Epithelial cell of prostate (primary cell): Measurements from ENCODE around the gene FOXD4L4.
"Not testable (repeated sequence)": the region's sequence is repeated elsewhere in the genome, so short reads cannot be mapped to it uniquely, and the experiment has no call there.

Experiments
- DNase-seq: peaks from one replicate; pipeline ENCODE4 v3.0.0-alpha.2; 2011; ENCODE audit warnings: low read depth, low spot score
- H3K27ac ChIP-seq: fragments of 450-650 bp; 2 replicates; pipeline ENCODE4 v1.5.1; 2017; ENCODE audit warnings: mild to moderate bottlenecking

FOXD4L4 gene

DNA sequence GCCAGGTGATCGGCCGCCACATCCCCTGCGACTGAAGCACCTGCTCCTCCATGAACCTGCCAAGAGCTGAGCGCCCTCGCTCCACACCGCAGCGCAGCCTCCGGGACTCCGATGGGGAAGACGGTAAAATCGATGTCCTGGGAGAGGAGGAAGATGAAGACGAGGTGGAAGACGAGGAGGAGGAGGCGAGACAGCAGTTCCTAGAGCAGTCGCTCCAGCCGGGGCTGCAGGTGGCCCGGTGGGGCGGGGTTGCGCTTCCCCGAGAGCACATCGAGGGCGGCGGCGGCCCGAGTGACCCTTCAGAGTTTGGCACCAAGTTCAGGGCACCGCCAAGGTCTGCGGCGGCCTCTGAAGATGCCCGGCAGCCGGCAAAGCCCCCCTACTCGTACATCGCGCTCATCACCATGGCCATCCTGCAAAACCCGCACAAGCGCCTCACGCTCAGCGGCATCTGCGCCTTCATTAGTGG, at the start of gene FOXD4L4:
Gene FOXD4L4 (plus strand): TSS at position 51 of the 469 bp plus-strand sequence. CDS start 0 bp downstream, at position 51.
- DNase-seq, H3K27ac ChIP-seq: not testable (repeated sequence)

- not testable (repeated sequence) for DNase-seq, H3K27ac ChIP-seq
These were observed 33.4 kb upstream of the FOXD4L4 start for GRCh38 chr9:65703550-65703949.

DNA sequence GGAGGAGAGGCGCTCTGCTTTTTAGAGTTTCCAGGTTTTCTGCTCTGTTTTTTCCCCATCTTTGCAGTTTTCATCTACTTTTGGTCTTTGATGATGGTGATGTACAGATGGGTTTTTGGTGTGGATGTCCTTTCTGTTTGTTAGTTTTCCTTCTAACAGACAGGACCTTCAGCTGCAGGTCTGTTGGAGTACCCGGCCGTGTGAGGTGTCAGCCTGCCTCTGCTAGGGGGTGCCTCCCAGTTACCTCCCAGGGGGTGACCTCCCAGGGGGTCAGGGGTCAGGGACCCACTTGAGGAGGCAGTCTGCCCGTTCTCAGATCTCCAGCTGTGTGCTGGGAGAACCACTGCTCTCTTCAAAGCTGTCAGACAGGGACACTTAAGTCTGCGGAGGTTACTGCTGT, 22.5 kb upstream of the FOXD4L4 start:
- not testable (repeated sequence) for DNase-seq, H3K27ac ChIP-seq

DNA sequence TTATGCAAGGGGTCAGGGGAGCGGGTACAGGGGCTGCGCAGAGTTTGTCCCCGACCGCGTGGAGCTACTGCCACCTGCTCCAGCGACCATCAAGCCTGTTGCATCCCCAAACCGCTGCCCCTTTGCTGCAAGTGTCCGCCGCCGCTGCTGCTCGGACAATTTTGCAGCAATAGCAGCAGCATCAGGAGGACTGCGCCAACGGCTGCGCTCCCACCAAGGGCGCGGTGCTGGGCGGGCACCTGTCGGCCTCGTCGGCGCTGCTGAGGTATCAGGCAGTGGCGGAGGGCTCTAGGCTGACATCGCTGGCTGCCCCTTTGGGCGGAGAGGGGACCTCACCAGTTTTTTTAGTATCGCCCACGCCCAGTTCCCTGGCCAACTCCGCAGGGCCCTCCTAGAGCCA, 1.2 kb downstream of the FOXD4L4 start:
- DNase-seq, H3K27ac ChIP-seq: not testable (repeated sequence)
